Activated CD4-positive, alpha-beta T cell treated with anti-CD3 and anti-CD28 coated beads, Interleukin-2, amount 50 U/mL, for 16 hours (primary cell): Measurements from ENCODE around the gene CCNL1.
"Not testable (repeated sequence)": the region's sequence is repeated elsewhere in the genome, so short reads cannot be mapped to it uniquely, and the experiment has no call there.

Experiments used
- DNase-seq: peaks from one replicate; pipeline ENCODE4 v3.0.0-alpha.2; 2020

The CCNL1 gene

DNA sequence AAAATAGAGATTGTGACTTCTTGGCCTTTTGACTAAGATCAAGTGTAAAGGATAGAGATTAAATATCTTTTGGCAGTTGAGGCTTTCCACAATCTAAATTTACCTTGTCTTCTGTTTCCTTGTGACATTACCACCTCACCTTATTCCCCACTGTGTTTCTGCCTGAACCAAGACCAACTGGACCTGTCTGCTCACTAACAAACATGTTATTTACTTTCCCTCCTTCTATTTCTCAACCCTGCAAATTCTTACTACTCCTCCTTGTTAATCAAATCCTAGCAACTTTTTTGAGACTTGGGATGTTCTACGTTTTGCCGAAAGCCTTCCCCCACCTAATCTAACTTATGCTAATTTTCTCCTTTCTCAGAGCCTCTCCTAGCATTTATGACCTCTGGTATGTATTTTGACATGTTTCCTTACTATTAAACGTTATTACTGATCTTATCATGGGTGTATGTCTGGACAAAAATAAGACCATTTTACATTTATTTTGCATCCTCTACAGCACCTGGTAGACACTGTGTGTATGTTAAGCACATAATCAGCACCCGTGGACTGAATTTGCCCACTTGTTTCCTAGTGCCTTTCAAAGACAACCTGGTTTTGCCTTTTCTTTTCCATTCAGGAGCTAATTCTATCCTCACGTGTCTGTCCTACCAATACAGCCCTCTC is 7.6 kb upstream of the CCNL1 start:
- DNase-seq: no peak

DNA sequence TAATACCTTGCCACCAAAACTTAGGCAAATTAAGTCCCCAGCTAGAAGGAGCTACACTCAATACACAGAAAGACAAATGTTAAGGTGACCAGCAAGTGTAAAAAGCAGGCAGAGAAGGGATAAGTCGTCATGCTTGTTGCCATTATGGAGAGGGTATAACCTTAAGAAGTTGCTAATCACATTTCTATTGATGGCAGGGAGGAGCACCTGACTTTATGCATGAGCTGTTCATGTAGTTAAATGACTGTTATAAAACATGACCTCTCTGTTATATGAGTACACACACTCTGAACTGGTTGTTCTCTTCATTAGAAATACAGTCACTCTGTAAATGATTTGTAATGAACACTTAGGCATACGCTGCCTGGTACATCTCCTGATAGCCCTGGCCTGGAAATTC is 6.6 kb upstream of the CCNL1 start:
- DNase-seq: no peak

- no peak for DNase-seq
These were observed 6.2 kb upstream of the CCNL1 start for GRCh38 chr3:157166115-157166514.

DNA sequence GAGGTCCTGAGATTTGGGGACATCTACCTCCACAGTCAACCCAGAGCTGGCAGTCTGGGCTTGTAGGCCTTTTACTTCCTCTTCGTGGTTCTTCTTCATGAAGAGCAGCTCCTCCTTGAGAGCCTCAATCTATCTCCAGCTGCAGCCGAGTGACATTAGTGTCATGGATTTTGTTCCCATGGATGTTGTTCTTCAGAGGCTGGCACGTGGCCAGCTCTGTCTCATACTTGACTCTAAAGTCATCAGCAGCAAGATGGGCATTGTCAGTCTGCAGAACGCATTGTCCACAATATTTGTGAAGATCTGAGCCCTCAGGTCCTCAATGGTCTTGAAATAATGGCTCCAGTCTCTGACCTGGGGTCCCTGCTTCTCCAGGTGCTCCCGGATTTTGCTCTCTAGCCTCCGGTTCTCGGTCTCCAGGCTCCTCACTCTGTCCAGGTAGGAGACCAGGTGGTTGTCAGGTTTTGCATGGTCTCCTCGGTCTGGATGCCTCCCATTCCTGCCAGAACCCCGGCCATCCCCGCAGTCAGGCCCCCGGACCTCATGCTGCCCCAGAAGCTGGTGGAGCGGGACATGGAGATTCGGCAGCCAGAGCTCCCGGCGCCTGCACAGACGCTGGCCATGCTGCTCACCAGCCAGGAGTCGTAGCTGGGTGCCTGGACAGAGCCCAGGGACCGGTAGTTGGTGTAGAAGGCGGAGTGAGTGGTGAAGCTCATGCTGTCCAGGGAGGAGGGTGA is 3.4 kb upstream of the CCNL1 start:
- no peak for DNase-seq

- DNase-seq: not testable (repeated sequence)
These were observed 2.7 kb upstream of the CCNL1 start for GRCh38 chr3:157162620-157163019.

DNA sequence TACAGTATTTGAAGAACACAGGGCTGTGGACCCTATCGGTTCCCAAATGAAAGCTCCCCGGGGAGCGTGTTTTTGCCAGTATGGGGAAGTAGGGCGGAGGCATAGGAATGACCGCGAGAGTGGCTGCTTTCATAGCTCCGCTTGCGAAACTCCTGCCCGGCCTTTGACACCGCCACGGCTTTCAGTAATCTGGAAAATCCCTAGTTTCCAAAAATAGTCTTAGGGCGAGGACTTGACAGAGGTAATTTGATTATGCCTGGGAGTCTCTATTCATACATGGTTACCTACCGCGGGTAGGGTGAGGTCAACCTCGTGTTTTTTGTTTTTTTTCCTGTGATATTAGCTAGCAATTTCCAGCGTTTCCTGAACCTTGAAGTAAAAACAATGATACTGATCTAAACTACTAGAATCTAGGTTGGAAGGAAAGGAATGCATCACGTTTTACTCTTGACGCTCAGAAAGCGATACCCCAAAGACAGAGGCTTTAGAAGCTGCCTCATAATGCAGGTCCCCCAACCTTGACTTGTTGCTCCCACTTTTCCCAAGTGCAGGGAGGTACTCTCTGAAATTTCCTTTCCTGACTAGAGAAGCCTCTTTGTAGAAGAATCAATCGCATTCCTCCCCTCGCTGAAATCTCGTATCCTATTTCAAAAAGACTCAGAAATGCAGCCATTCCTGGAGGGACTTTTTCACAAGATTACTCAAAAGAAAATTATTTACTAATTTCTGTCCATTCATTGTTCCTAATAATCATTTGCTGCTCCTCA is 894 bp upstream of the CCNL1 start:
- DNase-seq: peak; percentile 71

DNA sequence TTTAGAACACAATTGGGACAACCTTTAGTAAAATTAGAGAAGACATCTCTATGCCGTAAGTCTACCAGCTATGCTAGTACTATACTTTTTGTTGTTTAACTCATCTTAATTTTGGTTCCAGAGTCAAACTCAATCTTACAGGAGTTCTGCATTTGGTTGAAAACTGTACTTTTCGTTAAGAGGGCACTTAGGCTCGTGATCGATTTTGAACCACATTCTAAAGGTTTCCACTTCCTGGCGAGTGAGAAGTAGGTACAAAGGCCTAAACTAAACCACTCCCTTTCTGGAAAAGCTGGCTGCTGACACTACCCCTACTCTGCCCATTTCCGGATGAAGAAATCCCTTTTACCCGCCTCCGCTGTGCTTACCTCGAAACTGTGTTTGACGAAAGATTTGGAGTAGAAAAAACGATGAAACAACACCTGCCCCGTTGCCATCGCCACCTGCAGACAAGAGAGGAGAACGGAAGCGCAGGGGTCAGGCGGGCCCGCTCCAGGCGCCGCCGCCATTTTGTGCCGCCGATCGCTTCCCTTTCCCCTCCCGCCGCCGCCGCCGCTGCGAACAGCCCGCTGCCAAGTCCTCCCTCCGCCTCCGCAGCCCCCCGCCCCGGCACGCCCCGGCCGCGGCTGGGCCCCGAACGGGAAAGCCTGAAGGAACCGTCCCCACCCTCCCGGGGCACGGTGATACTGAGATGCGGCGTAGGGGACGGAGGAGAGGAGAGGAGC is 748 bp downstream of the CCNL1 start:
- DNase-seq: peak; percentile 83

DNA sequence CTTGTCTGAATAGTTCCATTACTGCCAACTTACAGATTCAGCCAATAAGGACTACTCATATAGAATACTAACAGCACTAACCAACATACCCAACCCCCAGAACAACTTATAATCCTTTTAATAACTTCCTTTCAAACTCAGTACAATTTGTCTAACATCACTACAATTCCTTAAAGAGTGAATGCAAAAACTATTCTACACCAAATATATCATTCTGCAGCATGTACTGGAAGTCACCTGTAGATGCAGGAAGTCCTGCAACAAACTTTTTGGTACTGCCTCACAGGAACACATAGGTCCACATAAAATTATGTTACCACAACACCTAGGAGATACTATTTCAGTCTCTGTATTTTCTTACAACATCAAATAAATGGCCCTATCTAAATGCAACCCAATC is 2.1 kb downstream of the CCNL1 start:
- DNase-seq: no peak

GRCh38 chr3:157156837-157157635 is 2.9 kb downstream of the CCNL1 start:
- DNase-seq: no peak

GRCh38 chr3:157155591-157155990 is 4.4 kb downstream of the CCNL1 start:
- DNase-seq: no peak

GRCh38 chr3:157154563-157155330 is 5.2 kb downstream of the CCNL1 start:
- DNase-seq: no peak

GRCh38 chr3:157152930-157153329 is 7.0 kb downstream of the CCNL1 start:
- DNase-seq: no peak

- no peak for DNase-seq
These were observed 7.5 kb downstream of the CCNL1 start for GRCh38 chr3:157152438-157152837.

DNA sequence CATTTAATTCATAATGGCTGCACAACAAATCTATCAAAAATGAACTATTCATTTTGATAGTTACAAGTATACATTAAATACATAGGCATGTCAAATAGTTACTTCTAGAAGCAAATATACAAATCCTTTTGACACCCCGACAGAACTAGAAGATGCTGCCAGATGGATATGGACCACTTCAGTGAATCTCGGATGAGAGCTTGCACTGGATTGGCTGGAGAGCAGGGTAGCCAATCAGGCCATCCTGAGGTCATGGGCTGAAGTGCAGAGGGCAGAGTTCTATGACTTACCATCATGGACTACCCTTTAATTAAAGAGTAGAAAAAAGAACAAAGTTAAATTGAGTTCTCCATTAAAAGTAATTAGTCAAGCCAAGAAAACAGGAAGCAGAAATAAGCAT is 8.3 kb downstream of the CCNL1 start:
- DNase-seq: no peak

DNA sequence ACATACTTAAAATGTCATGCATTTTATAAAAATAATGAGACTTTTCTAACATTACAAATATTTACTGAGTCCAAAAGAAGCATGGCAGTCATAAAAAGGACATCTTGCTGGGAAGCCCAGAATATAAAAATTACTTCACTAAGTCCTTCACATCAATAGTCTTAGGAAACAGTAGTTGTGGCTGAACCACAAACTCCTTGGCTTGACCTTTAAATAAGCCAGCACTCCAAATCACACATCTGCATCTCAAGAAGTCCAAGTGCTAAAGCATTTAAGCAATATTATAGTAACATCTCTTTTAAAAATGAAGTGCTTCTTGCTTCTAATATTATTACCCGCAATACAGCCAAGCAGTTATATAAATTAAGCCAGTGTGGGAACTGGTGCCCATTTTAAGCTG is 8.8 kb downstream of the CCNL1 start:
- DNase-seq: no peak

GRCh38 chr3:157149136-157149696 is 10.7 kb downstream of the CCNL1 start:
- no peak for DNase-seq

DNA sequence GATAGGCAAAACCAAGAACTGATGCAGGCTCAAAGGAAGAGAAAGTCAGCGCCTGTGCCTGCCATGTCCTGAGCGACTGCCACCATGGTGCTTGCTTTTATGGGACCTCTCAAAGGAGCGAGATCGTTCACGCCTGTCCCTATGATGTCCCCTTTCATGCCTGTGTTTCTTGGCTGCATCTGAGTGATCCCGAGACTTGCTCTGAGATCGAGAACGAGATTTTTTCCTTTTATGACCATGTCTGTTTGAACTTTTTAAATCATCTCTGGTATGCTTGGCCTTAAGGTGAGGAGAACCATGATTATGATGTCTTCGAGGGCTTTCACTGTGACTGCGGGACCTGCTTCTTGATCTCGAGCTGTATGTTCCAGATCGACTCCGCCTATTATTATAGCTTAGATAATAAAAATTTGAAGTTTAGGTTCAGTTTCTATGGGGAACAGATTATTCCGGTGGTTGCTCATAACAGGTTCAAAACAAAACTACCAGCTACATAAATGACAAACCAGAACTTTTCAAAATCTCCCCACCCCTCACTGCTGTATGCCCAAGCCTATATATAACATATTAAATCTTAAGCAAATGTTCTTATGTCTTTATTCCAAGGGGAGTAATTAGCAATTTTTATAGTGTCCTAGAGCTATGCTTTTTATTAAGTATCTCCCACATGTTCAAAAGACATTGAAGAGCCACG is 11.6 kb downstream of the CCNL1 start:
- peak; percentile 52 for DNase-seq

DNA sequence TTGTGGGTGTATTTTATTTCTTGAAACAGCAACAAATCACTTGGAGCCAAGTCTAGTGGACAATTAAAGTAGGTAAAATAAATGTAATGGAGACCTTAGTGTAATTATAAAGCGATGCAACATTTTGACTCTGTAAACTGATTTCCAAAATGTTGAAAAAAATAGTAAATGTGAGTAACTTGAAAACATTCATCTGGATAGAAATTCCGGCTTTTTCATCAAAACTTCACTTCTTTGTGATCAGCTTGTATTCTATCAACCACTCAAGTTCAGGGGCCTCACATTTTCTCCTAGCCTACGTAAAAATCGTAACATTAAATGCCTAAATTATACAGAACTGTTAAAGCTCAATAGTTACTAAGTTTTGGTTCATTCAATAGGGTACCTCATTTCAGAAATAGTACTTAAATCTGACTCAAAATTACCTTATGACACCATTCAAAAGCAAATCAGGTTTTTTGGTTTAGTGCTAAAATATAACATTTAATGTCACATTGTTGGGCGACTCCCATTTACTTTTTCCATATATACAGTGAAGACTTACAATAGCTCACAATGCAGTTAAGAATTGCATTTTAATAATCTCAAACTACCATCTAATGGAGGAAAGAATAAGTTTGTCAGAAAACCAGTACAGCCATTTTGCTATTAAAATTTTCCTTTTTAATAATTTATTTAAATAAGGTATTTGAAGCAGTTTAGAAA is 12.7 kb downstream of the CCNL1 start:
- DNase-seq: no peak

DNA sequence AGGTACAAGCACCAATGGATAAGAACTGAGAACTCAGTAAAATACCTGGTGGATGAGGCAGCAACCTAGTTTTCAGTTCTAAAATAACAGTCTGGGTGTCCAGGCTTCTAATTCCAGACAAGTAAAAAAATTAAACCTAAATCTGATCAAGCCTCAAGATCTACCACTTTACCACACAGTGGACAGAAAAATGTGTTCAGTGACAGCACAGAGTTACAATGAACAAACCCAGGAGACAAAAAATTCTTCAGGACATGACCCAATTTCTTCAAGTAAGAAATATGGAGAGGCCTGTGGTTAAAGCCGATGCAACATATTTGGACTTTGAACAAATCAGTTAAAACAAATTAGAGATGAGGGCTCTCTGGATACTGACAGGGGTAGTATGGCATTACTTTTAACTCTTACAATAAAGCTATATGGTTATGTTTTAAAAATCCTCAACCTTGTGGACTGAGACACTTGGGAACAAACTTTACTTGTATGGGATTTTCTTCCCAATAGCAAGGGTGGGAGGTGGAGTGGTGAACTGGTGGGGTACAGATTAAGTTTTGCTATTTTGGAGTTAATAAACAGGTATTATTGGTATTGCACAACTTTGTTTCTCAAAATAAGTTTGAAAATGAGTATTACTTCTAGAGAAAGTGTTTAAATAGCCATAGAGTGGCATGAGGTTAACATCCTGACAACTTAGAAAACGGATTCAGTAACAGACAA is 14.2 kb downstream of the CCNL1 start:
- no peak for DNase-seq
